ENCODE measurements around the gene CRBN.

Gene CRBN

DNA sequence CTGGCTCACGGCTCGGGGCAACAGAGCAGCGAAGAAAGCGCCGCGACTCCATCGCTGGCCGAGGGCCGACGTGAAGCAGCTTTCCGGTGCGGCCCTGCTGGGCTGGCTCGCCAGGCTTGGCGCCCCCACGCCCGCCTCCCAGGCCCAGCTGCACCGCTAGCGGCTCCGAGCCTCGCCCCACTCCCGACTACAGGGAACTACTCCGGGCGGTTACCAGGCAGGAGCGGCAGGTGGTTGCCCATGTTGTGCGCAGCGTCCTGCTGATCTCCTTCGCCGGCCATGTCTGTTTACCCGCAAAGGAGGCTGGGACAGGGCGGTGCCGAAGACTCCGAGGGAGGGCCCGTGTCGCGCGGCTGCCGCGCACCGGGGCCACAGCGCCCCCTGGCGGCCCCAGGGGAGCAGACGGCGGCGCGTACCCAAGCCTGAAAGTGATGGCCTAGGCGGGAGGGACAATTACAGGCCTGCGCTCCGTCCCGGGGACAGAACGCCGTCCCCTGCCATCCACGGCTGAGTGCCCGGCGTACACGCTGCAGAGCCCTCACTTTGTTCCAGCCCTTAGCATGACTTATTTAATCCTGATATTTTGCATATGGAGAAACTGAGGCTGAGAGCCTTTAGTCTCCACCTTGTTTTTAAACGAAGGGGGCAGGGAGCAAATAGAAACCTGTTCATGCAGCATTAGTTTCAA is at the start of gene CRBN:
Gene CRBN (minus strand): TSS at position 285 of the 688 bp plus-strand sequence. CDS start 4 bp downstream, at position 281.
- in situ Hi-C loops (cut with MboI; ENCODE audit: low sequenced_read_pairs): no loop called here

DNA sequence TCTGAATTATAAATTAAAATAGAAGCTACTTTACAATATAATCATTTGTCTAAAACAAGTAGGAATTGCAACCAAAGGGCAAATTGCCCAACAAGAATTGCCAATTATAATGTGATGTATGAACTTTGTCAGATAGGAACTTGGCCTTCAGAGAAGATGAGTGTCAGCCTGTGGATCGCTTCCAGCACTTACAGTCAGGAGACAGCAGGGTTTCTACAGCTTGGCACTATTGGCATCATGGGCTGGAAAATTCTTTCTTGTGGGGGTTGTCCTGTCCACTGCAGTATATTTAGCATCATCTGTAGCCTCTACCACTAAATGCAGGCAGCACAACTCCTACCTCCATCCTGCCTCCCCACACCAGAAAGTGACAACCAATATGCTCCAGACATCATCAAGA is 48.1 kb upstream of the CRBN start:
- in situ Hi-C loops (cut with MboI; ENCODE audit: low sequenced_read_pairs): no loop called here

DNA sequence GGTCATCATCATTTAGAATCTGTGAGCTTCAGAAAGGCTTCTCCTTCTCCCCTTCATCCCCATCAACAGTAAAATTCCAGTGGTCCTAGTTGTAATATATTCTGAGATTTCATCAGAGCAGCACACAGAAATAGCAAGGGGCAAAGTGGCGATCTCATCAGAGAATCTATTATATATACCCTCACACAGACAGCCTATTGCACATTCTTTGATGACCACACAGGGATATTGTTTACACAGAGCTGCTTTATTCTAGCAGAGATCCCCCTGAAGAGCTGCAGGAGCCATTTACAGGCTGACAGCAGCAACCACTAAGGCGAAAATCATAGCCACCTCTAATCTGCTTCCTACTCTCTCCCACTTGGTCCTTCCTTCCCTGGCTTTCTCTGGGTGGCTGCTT is 42.0 kb upstream of the CRBN start:
- in situ Hi-C loops (cut with MboI; ENCODE audit: low sequenced_read_pairs): loop anchor here (25.0 kb wide), 2 partner anchors 766 to 1066 kb away; no protein-coding TSS in a partner anchor

DNA sequence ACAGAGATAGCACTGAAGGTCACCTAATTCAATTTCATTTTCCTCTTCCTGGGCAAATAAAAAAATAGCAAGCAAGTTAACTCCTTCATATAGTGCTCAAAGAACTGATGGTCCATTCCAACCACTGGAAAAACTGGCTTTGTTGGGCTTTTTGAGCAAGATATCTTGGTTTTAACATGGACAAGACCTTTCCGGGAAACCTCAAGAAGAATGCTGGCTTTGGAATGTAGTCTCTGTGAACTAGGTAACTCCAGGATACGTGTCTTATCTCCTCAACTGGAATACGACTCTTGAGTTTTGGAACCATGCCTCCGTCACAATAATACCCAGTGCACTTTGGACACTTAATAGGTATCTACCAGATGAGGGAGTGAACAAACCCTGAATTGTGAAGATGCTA is 36.9 kb upstream of the CRBN start:
- in situ Hi-C loops (cut with MboI; ENCODE audit: low sequenced_read_pairs): loop anchor here (25.0 kb wide), 2 partner anchors 771 to 1071 kb away; no protein-coding TSS in a partner anchor

DNA sequence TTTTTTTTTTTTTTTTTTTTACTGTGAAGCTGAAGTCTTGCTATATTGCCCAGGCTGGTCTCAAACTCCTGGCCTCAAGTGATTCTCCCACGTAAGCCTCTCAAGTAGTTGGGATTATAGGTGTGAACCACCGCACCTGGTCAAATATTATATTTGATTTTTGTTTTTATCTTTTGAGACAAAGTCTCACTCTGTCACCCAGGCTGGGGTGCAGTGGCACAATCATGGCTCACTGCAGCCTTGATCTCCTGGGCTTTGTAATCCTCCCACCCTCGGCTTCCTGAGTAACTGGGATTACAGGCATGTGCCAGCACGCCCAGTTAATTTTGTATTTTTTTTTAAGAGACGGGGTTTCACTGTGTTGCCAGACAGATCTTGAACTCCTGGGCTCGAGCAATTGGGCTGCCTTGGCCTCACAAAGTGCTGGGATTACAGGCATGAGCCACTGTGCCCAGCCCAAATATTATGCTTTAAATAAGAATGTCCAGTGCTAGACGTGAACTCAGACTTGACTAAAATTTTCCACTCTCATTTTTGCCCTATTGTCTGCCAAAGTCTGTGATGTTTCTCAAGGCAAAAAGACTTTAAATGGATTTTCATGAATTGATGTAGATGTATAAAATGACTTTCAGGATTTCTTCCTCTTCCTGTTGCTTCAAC is 33.4 kb upstream of the CRBN start:
- in situ Hi-C loops (cut with MboI; ENCODE audit: low sequenced_read_pairs): loop anchor here (25.0 kb wide), 2 partner anchors 774 to 1074 kb away; no protein-coding TSS in a partner anchor

DNA sequence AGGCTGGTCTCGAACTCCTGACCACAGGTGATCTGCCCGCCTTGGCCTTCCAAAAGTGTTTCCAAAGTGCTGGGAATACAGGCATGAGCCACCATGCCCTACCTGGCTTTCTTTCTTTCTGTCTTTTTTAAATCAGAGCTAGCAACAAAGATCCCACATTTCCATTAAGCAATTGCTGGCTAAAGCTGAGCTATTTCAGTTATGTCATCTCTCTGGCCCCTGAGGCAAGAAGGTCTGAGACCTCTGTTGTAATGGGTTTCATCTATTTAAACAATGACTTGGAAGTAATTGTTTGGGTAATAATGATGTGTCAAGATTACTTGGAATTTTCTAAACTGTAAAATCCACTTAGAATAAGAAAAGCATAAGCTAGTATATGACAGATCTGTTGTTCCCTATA is 30.2 kb upstream of the CRBN start:
- in situ Hi-C loops (cut with MboI; ENCODE audit: low sequenced_read_pairs): loop anchor here (25.0 kb wide), 2 partner anchors 778 to 1078 kb away; no protein-coding TSS in a partner anchor

DNA sequence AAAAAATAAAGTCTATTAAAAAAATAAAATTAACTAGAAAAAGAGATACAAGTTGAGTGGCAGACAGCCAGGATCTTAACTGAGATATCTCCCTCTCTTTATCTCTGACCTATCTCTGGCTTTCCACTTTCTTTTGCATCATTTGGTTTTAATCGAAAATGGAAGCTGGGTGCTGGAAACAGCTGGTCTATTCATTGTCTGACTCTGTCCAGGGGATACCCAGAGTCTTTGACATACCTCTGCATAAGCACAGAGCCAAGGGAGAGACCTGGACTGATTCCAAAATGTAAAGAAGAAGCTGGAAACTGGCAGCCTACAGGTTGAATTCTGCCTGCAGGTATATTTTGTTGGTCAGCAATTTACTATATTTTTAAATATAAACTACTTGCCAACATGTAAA is 29.6 kb upstream of the CRBN start:
- in situ Hi-C loops (cut with MboI; ENCODE audit: low sequenced_read_pairs): loop anchor here (25.0 kb wide), 2 partner anchors 778 to 1078 kb away; no protein-coding TSS in a partner anchor

DNA sequence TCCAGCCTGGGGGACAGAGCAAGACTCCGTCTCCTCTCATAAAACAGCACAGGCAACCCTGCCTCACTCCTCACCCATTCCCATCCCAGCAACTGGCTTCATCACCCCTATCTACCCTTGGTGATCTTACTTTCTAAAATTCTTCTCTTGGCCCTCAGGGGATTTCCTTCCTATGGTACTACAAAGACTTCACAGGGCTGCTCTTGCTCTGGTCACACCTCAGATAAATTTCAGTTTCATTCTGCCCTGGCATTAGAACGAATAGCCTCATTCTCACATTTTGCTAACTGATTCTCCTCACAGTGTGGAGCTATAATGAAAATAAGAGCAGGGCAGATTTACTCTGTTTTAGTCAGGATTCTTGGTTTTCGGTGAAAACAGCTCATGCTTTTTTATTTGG is 22.1 kb upstream of the CRBN start:
- in situ Hi-C loops (cut with MboI; ENCODE audit: low sequenced_read_pairs): loop anchor here (25.0 kb wide), 2 partner anchors 786 to 1086 kb away; no protein-coding TSS in a partner anchor

DNA sequence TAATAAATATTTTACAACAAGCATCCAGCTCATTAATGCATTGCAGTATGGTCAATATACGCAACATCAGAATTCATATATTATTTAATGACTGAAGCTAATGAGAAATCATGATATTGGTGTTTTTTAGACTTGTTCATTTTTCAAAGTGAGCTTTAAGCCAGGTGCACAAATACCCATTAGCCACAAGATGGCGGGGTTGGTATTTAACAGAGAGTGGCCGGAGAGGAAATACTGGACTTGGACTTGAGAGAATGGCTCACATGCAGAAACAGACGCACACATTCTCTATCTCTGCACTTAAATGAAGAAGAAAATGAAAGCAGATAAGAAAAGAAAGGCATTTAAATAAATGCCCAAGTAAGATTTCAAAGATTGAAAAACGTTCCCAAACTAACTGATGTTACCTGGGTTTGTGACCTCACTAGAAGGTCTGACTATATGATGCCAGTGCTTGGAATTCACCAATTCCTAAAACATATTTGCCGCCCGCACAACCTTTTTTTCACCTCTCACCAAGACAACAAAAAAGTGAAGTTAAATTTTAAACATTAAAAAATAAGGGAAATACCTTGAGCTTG is 21.2 kb upstream of the CRBN start:
- in situ Hi-C loops (cut with MboI; ENCODE audit: low sequenced_read_pairs): loop anchor here (25.0 kb wide), 2 partner anchors 787 to 1087 kb away; no protein-coding TSS in a partner anchor

DNA sequence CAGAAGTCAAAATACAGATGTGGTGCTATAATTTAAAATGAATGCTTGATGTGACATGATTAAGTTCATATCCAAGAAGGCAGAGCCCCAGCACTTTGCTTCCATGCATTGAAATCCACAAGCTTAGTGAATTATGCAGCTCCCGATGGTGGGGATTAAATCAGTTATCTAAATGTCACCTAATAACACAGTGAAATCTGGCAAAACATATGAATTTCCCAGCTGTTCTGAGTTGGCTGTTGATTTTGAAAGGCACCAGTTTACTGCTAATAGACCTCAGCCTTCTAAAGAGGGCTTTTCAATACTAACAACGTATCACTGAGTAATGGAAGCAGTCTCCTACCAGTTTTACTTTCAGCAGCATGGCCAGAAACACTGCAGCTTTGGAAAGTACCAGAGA is 19.8 kb upstream of the CRBN start:
- in situ Hi-C loops (cut with MboI; ENCODE audit: low sequenced_read_pairs): no loop called here

DNA sequence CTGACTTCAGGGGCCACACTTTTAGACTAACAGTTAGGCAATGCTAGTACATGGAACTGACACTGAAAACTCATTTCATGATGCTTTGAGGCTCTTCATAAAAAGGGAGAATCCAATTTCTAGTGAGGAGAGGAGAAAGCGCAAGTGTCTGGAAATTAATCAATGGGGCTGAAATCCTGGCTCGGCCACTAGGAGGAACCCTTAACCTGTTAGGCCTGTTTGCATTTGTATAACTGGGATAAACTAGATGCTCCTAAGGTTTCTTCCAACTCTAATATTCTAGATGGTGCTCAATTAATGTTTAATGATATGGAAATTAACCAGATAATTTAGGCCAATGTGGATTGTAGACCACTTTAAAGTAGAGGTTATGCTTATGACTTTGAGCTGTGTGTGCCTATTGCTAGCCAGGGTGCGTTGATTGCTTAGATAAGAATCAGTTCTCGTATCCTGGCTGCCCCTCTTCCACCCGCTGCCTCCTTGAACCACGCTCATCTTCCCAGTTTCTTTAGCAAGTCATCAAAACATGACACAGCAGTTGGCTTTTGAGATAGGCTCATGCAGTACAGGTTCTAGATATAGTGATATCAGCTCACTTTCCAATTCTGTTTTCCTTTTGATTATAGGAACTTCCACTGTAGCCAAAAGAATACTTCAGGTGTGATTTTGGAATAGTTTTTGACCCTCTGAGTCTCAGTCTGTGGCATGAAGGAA is 16.8 kb upstream of the CRBN start:
- in situ Hi-C loops (cut with MboI; ENCODE audit: low sequenced_read_pairs): no loop called here

DNA sequence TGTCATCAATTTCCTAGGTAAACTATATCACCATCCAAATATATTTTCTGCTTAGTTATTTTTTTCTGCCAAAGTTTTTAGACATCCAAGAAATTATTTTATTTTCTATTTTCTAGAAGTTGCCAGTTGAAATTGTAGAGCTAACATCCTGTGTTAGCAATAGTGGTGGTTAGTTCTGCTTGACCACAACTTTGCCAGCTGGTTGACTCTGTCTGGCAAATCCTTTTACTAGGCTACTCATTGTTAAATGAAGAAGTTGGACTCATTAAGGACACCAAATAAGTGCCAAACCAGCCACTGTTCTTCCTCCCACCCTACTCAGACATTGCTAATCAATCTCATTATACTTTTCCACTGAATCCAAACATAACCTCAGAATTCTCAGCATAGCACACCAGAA is 15.4 kb upstream of the CRBN start:
- in situ Hi-C loops (cut with MboI; ENCODE audit: low sequenced_read_pairs): no loop called here

DNA sequence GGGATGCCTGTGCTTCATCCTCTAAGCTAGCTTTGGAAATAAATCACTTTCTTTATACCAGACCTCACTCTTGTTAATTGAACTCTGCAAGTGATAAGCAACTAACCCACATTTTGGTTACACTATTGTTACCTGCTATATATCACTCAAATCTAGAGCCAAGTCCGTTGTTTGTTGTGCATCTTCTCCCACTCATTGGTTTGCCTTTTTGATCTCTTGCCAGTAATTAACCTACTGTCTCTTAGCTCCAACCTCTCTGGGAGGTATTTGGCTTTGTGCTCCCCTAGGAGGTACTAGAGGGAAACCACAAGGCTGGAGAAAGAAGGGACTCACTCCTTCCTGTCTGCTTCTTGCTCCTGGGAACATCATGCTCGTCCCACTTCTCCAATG is 12.8 kb upstream of the CRBN start:
- in situ Hi-C loops (cut with MboI; ENCODE audit: low sequenced_read_pairs): no loop called here

DNA sequence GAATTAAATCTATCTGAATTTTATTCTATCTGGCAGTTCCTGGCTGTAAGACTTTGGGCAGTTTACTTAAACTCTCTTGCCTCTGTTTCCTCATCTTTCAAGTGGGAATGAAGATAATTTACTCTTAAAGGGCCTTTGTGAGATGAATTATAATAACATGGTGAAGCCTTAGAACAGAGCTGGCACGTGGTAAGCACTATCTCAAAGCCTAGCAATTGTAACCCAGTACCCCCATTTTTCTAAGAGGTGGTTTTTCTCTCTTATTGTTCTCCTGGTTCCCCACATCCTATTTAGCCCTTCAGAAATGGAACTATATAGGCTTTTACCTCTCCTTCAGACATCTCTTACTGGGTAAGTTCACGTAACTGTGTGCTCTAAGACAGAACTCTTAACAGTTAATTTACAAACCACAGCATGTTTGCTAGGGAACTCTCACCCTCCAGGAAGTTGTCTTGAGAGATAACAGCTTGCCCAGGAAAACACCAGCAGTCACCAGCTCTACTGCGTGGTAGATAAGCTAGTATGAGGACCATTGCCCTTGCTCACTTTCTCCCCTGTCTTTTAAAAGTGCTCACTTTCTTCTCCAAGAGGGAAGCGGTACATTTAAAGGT is 12.3 kb upstream of the CRBN start:
- in situ Hi-C loops (cut with MboI; ENCODE audit: low sequenced_read_pairs): no loop called here

DNA sequence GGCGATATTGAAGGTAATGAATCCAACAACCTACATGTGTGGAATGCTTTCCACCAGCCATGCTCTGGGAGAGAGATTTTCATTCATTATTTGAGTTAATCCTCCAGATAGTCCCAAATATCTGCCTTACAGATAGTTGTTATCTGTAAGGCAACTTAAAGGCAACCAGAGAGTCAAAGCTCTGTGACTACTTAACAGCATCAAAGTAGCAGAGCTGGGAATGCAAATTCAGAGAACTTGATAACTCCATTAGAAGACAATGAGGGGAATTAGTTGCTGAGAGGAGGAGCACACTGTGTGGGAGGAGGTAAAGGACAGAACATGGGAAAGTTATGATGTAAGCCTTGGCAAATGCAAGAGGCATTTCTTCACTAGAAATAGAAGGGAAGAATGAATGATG is 10.5 kb upstream of the CRBN start:
- in situ Hi-C loops (cut with MboI; ENCODE audit: low sequenced_read_pairs): no loop called here

DNA sequence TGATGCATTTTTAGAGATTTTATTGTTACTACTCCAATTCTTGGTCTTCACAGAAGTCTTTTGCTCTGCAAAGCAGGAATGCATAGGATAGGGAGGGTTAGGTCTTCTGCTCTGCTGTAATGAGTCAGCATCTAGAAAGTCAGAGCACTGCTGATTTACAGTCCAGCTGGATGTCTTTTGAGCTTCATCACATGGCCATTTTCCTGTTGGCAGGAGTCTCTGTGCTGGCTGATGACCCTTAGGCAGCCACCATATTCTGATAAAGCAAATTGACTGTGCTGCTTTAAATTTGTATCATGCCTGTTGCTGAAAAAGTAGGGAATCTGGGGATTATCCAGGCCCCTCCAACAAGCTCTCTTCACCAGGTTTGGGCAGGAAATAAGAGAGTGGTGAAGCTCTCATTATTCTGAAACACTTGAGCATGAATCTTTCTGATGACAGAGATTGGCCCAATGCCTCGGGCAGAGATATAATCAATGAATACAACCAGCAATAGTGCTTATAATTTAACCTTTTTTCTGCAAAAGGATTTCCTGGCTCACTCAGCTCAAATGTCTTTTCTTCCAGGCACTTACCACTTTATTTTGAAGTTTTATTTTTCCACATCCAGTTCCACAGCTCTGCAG is 9.7 kb upstream of the CRBN start:
- in situ Hi-C loops (cut with MboI; ENCODE audit: low sequenced_read_pairs): no loop called here

DNA sequence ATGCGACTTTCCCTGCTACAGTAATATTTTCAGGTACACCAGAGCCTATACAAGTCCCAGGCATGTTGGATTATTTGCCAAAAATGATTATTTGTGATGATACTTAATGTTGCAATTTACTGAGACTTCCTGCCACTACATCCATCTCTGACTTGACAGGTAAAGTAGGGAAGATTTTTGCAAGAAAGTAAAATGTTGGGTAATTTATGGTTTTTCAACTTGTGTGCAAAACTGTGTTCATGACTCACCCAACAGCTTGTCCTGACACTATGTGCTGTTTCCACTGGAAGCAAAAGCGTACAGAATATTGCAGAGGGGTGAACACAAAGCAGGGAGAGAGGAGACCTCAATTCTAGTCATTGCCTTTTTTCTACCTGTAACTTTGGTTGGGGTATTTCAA is 5.4 kb upstream of the CRBN start:
- in situ Hi-C loops (cut with MboI; ENCODE audit: low sequenced_read_pairs): no loop called here

DNA sequence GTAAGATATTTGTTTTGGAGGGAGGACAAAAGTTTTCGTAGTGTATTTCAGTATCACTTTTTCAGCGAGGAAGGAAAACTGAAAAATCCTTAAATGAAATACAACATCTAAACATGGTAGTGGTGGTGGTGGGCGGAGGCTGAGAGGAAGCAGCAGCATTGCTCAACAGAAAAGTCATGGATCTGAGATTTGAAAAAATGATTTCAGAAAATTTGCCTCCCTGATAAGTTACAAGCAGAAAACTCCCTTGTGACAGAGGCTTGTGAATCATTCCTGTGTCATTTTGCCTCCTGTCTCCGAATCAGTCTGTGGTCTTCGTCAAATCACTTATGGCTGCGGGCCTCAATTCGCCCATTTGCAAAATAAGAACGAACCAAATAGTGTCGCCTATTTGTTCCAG is 965 bp upstream of the CRBN start:
- in situ Hi-C loops (cut with MboI; ENCODE audit: low sequenced_read_pairs): no loop called here

DNA sequence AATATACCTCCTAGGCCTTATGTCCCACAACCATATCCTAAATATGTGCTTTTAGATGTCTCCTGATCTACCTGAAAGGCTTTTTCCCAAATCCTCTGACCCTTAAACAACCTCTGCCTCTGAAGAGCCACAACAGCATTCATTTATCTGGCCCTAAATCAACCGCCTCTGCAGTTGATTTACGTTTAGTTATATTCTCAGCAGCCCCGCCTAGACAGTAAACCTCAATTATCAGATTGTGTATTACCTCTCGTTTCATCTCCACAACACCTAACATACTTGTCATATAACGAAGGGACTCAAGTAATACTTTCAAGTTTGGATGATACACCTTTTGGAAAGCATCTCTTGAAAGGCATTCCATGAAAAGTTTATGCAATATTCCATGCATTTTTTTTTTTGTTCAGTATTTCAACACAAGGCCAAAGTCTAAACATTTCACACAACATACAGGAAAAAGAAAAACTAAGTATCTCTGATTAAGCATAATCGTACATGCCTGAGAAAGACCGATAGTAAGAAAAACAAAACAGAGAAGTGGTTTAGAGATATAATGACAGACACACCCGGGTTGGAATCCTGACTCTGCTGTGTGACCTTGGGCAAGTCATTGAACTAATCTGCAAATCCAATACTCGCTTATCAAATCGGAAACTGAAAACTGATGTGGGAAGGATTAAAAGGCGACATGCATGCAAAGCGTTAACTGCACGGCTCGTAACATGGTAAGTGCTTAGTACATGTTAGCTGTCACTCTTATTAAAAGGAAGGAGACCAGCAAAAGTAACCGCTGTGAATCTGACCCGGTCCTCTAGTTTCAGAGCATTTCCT is 778 bp downstream of the CRBN start:
- in situ Hi-C loops (cut with MboI; ENCODE audit: low sequenced_read_pairs): no loop called here
